HG02642 (cell line): ENCODE measurements around the gene SPIC.

Experiments used
- ATAC-seq: cut with Tn5 transposase; IDR thresholded peaks from one replicate; pipeline ENCODE4 v1.9.1; 2021; ENCODE audit warnings: mild to moderate bottlenecking; ENCODE audit not compliant: unreplicated experiment, poor library complexity

The SPIC gene

GRCh38 chr12:101521136-101521535, 46.0 kb downstream of the SPIC start:
- no peak for ATAC-seq

- no peak for ATAC-seq
Measured at GRCh38 chr12:101527682-101528081, 52.5 kb downstream of the SPIC start.

- no peak for ATAC-seq
Measured at GRCh38 chr12:101536069-101536674, 61.0 kb downstream of the SPIC start.
